Adipocyte (in vitro differentiated cells): ENCODE measurements around the gene ATP10D.

Source experiments
- DNase-seq: peaks from one replicate; pipeline ENCODE4 v3.0.0-alpha.2; 2015; ENCODE audit warnings: low read depth
- H3K27me3 ChIP-seq: replicated peaks from 2 replicates; pipeline ENCODE4 v1.7.0; 2013; ENCODE audit warnings: mild to moderate bottlenecking, low read length, moderate library complexity; ENCODE audit not compliant: control insufficient read depth, insufficient read depth
- H3K36me3 ChIP-seq: 2 replicates; pipeline ENCODE4 v1.7.0; 2013; ENCODE audit warnings: low read length, mild to moderate bottlenecking, moderate library complexity; ENCODE audit not compliant: control insufficient read depth, insufficient read depth, severe bottlenecking
- H3K4me1 ChIP-seq: 2 replicates; pipeline ENCODE4 v1.7.0; 2013; ENCODE audit warnings: mild to moderate bottlenecking, low read length, moderate library complexity; ENCODE audit not compliant: control insufficient read depth, insufficient read depth
- H3K4me3 ChIP-seq: 2 replicates; pipeline ENCODE4 v1.7.0; 2013; ENCODE audit warnings: mild to moderate bottlenecking, low read length, moderate library complexity
- H3K9ac ChIP-seq: 2 replicates; pipeline ENCODE4 v1.7.0; 2013; ENCODE audit warnings: mild to moderate bottlenecking, low read length, moderate library complexity
- H3K9me3 ChIP-seq: 2 replicates; pipeline ENCODE4 v1.7.0; 2013; ENCODE audit warnings: mild to moderate bottlenecking, low read length, moderate library complexity; ENCODE audit not compliant: control insufficient read depth

ATP10D gene

GRCh38 chr4:47485047-47485692 lies at the start of gene ATP10D:
ATP10D (plus strand) TSS chr4:47485275; CDS start chr4:47512541, 27,266 bp downstream.
- Histone ChIP-seq H3K4me1 (peaks cover 11% of the 10 kb centered on the region), H3K27me3 (no peaks in the 10 kb centered on the region), H3K4me3 (peak within 1 kb of the TSS; percentile 86), H3K36me3 (no peaks in the 10 kb centered on the region), H3K9ac (peak within 1 kb of the TSS; percentile 86), H3K9me3 (peaks cover 5% of the 10 kb centered on the region)
- peak; percentile 98 for DNase-seq

GRCh38 chr4:47442980-47443379 lies 42.1 kb upstream of the ATP10D start:
- no peak overlapping the region for H3K4me3 ChIP-seq
- no peaks in the 10 kb centered on the region for H3K9me3 ChIP-seq
- no peak for DNase-seq
- no peaks in the 10 kb centered on the region for H3K27me3 ChIP-seq
- H3K4me1 ChIP-seq: no peaks in the 10 kb centered on the region
- no peak overlapping the region for H3K9ac ChIP-seq
- H3K36me3 ChIP-seq: no peaks in the 10 kb centered on the region

DNA sequence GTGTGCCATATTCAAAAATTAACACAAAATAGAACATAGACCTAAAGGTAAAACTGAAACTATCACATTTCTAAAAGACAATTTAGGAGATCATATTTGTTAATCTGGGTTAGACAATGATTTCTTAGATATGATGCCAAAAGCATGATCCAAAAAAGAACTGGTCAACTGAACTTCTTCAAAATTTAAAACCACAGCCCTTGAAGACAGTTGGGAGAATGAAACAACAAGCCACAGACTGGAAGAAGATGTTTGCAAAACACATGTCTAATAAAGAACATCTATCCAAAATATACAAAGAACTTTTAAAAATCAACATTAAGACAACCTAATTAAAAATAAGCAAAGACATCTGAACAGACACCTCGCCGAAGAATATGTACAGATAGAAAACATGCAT lies 41.0 kb upstream of the ATP10D start:
- Histone ChIP-seq H3K27me3 (no peaks in the 10 kb centered on the region), H3K9ac (no peak overlapping the region)
- DNase-seq: no peak

GRCh38 chr4:47451657-47452056 lies 33.4 kb upstream of the ATP10D start:
- Histone ChIP-seq H3K4me3 (no peak overlapping the region), H3K9ac (no peak overlapping the region), H3K9me3 (no peaks in the 10 kb centered on the region), H3K27me3 (no peaks in the 10 kb centered on the region), H3K4me1 (no peaks in the 10 kb centered on the region), H3K36me3 (peaks cover 39% of the 10 kb centered on the region)
- peak; percentile 34 for DNase-seq

More for the DNA sequence above, 41.0 kb upstream of the ATP10D start:
- no peaks in the 10 kb centered on the region for H3K9me3 ChIP-seq
- no peak overlapping the region for H3K4me3 ChIP-seq
- H3K36me3 ChIP-seq: no peaks in the 10 kb centered on the region
- no peaks in the 10 kb centered on the region for H3K4me1 ChIP-seq

DNA sequence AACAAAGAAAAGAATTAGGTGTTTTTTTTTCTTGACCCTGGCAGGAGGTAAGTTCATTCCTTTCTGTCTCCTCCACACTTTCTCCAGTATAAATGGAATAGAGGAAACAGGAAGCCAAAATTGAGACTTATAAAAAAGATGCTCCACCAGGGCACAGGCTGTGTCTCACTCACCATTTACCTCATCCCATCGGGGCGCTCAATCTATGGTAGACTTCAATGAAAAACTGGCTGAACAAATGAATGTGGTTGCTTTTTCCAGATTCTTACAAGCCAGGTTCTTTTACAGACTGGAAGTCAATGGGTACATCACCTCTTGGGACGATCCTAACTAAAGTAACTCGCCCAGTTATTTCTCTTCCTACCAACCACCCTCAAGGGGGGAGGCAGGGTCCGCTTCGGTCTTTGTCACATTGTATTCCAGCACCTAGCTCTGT lies 22.3 kb upstream of the ATP10D start:
- Histone ChIP-seq H3K4me1 (peaks cover 5% of the 10 kb centered on the region), H3K27me3 (no peaks in the 10 kb centered on the region), H3K9me3 (no peaks in the 10 kb centered on the region), H3K4me3 (peak overlapping the region; percentile 95), H3K36me3 (peaks cover 6% of the 10 kb centered on the region), H3K9ac (peak overlapping the region; percentile 86)
- peak; percentile 15 for DNase-seq

GRCh38 chr4:47463235-47463956 lies 21.7 kb upstream of the ATP10D start, which contains the start of gene COMMD8:
COMMD8 (minus strand) TSS chr4:47463702; CDS start chr4:47463651, 51 bp downstream.
- Histone ChIP-seq H3K36me3 (peaks cover 6% of the 10 kb centered on the region), H3K4me1 (peaks cover 5% of the 10 kb centered on the region), H3K9ac (peak within 1 kb of the TSS; percentile 86), H3K9me3 (no peaks in the 10 kb centered on the region), H3K27me3 (no peaks in the 10 kb centered on the region), H3K4me3 (peak within 1 kb of the TSS; percentile 95)
- peak; percentile 99 for DNase-seq

GRCh38 chr4:47465004-47465403 lies 20.1 kb upstream of the ATP10D start:
- DNase-seq: no peak
- H3K9me3 ChIP-seq: no peaks in the 10 kb centered on the region
- H3K4me3 ChIP-seq: no peak overlapping the region
- H3K9ac ChIP-seq: no peak overlapping the region
- H3K4me1 ChIP-seq: peaks cover 15% of the 10 kb centered on the region
- H3K36me3 ChIP-seq: no peaks in the 10 kb centered on the region
- no peaks in the 10 kb centered on the region for H3K27me3 ChIP-seq

DNA sequence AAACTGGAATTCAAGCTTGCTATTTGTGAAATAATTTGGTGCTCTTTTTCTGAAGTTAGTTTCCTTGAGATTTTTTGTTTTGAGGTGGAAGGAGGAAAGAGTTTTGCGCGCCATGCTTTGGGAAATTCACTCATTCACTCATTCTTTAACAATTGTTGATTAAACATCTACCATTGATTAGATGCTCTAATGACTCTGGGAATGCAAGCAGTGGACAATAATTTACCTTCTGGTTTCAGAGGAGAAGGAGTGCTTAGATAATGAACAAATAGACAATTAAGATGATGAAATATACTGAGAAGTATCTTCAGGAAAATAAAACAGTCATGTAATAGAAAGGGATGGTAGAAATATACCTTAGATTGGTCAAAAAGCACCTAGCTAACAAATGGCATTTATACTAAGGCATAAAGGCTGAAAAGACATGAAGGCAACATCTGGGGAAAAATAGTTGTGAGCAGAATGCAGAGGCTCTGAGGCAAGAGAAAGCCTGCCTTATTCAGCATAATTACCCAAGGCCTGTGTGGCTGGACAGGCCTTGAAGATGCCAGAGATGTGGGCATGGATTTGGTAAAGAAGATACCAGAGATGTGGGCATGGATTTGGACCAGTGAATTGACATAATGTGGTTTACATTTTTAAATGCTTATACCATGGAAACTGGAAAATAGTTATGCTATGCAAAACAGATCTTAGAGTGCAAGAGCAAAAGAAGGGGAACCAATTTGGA lies 18.9 kb upstream of the ATP10D start:
- no peaks in the 10 kb centered on the region for H3K27me3 ChIP-seq

DNA sequence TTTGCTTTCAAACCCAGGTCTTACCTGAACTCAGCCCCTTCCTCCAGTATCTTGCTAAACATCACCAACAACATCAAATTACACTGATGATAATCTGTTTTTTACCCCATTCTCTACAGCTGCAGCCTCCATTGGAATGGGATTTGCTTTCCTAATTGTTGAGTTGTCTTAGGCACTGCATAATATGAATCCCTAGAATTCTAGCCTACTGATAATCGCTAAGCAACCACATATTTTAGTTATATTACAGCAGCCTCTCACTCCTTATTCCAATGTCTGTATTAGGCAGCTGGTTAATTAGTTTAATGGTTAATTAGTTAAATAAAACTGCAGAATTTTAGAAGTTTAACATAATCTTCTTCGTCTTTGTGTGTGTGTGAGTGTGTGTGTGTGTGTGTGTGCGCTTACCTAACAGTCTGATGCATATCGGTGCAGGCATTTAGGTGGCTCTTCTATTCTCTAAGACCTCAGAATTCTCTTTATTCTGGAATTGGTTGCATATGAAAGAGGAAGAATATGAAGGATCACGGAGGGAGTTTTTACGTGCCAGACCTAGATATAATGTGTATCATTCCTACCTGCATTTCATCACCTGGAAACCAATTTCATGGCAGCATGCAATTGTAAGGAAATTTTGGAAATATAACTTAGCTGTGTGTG lies 16.2 kb upstream of the ATP10D start:
- Histone ChIP-seq H3K4me1 (peaks cover 12% of the 10 kb centered on the region), H3K9ac (no peak overlapping the region), H3K9me3 (no peaks in the 10 kb centered on the region), H3K4me3 (no peak overlapping the region), H3K27me3 (no peaks in the 10 kb centered on the region), H3K36me3 (no peaks in the 10 kb centered on the region)
- peak; percentile 45 for DNase-seq

More for the DNA sequence above, 18.9 kb upstream of the ATP10D start:
- Histone ChIP-seq H3K9me3 (no peaks in the 10 kb centered on the region), H3K36me3 (no peaks in the 10 kb centered on the region), H3K4me3 (no peak overlapping the region), H3K4me1 (peaks cover 17% of the 10 kb centered on the region), H3K9ac (no peak overlapping the region)
- DNase-seq: no peak

- Histone ChIP-seq H3K4me3 (no peak overlapping the region), H3K4me1 (peaks cover 12% of the 10 kb centered on the region), H3K9ac (no peak overlapping the region), H3K9me3 (no peaks in the 10 kb centered on the region), H3K27me3 (no peaks in the 10 kb centered on the region), H3K36me3 (no peaks in the 10 kb centered on the region)
- DNase-seq: peak; percentile 41
Measured at GRCh38 chr4:47469951-47470350, 15.1 kb upstream of the ATP10D start.

- no peaks in the 10 kb centered on the region for H3K27me3 ChIP-seq
- DNase-seq: no peak
Measured at GRCh38 chr4:47471064-47471463, 14.0 kb upstream of the ATP10D start.

More at GRCh38 chr4:47471064-47471463, 14.0 kb upstream of the ATP10D start:
- Histone ChIP-seq H3K4me1 (peaks cover 12% of the 10 kb centered on the region), H3K9me3 (no peaks in the 10 kb centered on the region), H3K9ac (no peak overlapping the region), H3K36me3 (no peaks in the 10 kb centered on the region), H3K4me3 (no peak overlapping the region)
